SK-N-SH (cell line): ENCODE measurements around the gene RNF40. TPM values are rescaled to one million over a fixed set of nuclear protein-coding genes. Genes with fewer than 3 reads are reported as not detected.

Experiments
- CTCF ChIA-PET: fragments of 300-600, 350-600 bp; formaldehyde crosslinking; extraction: SDS; loops from one replicate; lab custom pipeline; 2021; lab: Yijun Ruan, JAX
- POLR2A ChIA-PET: fragments of 350-600 bp; sonication (Branson Sonifier 250); formaldehyde crosslinking; extraction: SDS; loops from one replicate; lab custom pipeline; 2020; ENCODE audit warnings: antibody characterized with exemption, inconsistent platforms; lab: Yijun Ruan, JAX
- DNase-seq: peaks from one replicate; pipeline ENCODE4 v3.0.0; 2012
- H2AFZ ChIP-seq: fragments of 200-600 bp; sonication (generic); 2 replicates; pipeline ENCODE4 v1.8.1; 2016; ENCODE audit warnings: antibody characterized with exemption, mild to moderate bottlenecking, low read depth
- H3F3A ChIP-seq: fragments of 200-600 bp; sonication (generic); replicated peaks from 2 replicates; pipeline ENCODE3; 2016; ENCODE audit warnings: antibody characterized with exemption, mild to moderate bottlenecking; ENCODE audit not compliant: insufficient read depth
- H3K27ac ChIP-seq, 2 experiments: fragments of 200-500 bp in 1 of 2; fragments of 200-600 bp in 1 of 2; sonication (Bioruptor generic) in 1 of 2; sonication (generic), shearing (Covaris generic) in 1 of 2; 2 replicates each; pipeline versions ENCODE4 v1.5.1 to v1.6.1; 2014 to 2016; ENCODE audit warnings: low read depth in 2 of 2, inconsistent platforms in 1 of 2, low read length in 1 of 2, mild to moderate bottlenecking in 1 of 2, mixed read lengths in 1 of 2
- H3K27me3 ChIP-seq: fragments of 200-600 bp; sonication (generic), shearing (Covaris generic); 2 replicates; pipeline ENCODE4 v1.6.1; 2016; ENCODE audit warnings: mixed run types; ENCODE audit not compliant: insufficient read depth
- H3K36me3 ChIP-seq, 2 experiments: fragments of 200-500 bp in 1 of 2; fragments of 200-600 bp in 1 of 2; sonication (Bioruptor generic) in 1 of 2; sonication (generic) in 1 of 2; replicated peaks in 1 of 2; 2 replicates each; pipeline versions ENCODE3 to v1.5.1; 2014 to 2016; ENCODE audit warnings: low read length in 1 of 2, mild to moderate bottlenecking in 1 of 2; ENCODE audit not compliant: insufficient read depth in 2 of 2, control insufficient read depth in 1 of 2
- H3K4me1 ChIP-seq, 2 experiments: fragments of 200-500 bp in 1 of 2; fragments of 200-600 bp in 1 of 2; sonication (Bioruptor generic) in 1 of 2; sonication (generic), shearing (Covaris generic) in 1 of 2; 2 replicates each; pipeline versions ENCODE4 v1.5.1 to v1.6.1; 2014 to 2016; ENCODE audit warnings: low read depth in 1 of 2, low read length in 1 of 2, mixed run types in 1 of 2; ENCODE audit not compliant: insufficient read depth in 2 of 2, control insufficient read depth in 1 of 2
- H3K4me2 ChIP-seq: fragments of 200-600 bp; sonication (generic), shearing (Covaris generic); 2 replicates; pipeline ENCODE4 v1.6.1; 2017; ENCODE audit warnings: mixed run types
- H3K4me3 ChIP-seq, 2 experiments: fragments of 200-500 bp in 1 of 2; fragments of 200-600 bp in 1 of 2; sonication (Bioruptor generic) in 1 of 2; sonication (generic), shearing (Covaris generic) in 1 of 2; 2 replicates each; pipeline versions ENCODE4 v1.5.1 to v1.8.1; 2014 to 2016; ENCODE audit warnings: low read depth in 2 of 2, inconsistent platforms in 1 of 2, low read length in 1 of 2, mild to moderate bottlenecking in 1 of 2, mixed read lengths in 1 of 2, moderate library complexity in 1 of 2
- H3K79me2 ChIP-seq: fragments of 200-600 bp; sonication (generic); 2 replicates; pipeline ENCODE4 v1.8.1; 2017; ENCODE audit warnings: mild to moderate bottlenecking; ENCODE audit not compliant: insufficient read depth
- H3K9ac ChIP-seq: fragments of 200-600 bp; sonication (generic); 2 replicates; pipeline ENCODE4 v1.6.1; 2017; ENCODE audit warnings: mixed run types
- H3K9me2 ChIP-seq: fragments of 200-600 bp; sonication (generic); 2 replicates; pipeline ENCODE4 v1.6.1; 2017; ENCODE audit warnings: mixed run types
- H3K9me3 ChIP-seq: fragments of 200-600 bp; sonication (generic); 2 replicates; pipeline ENCODE4 v1.6.1; 2017; ENCODE audit warnings: mixed run types, mild to moderate bottlenecking, moderate library complexity
- H4K20me1 ChIP-seq: fragments of 200-600 bp; sonication (generic); 2 replicates; pipeline ENCODE4 v1.6.1; 2017; ENCODE audit warnings: mild to moderate bottlenecking, mixed run types; ENCODE audit not compliant: insufficient read depth
- CHD2 ChIP-seq: fragments of 150-350 bp; IDR thresholded peaks from 2 replicates; pipeline ENCODE4 v1.6.1; 2018; ENCODE audit warnings: low read length; ENCODE audit not compliant: partially characterized antibody
- CTCF ChIP-seq: fragments of 200-600 bp; sonication (generic); IDR thresholded peaks from 2 replicates; pipeline ENCODE4 v1.6.1; 2017; ENCODE audit warnings: antibody characterized with exemption, mild to moderate bottlenecking, moderate library complexity
- ELF1 ChIP-seq: IDR thresholded peaks from 2 replicates; pipeline ENCODE4 v1.4.0; 2012
- EZH2phosphoT487 ChIP-seq: fragments of 200-600 bp; sonication (generic); IDR thresholded peaks from 2 replicates; pipeline ENCODE4 v1.6.1; 2017; ENCODE audit warnings: low read depth, mixed run types, mild to moderate bottlenecking, antibody characterized with exemption, moderate library complexity, borderline replicate concordance
- FOSL2 ChIP-seq: IDR thresholded peaks from 2 replicates; pipeline ENCODE4 v1.4.0; 2012; ENCODE audit warnings: low read depth, mild to moderate bottlenecking, moderate library complexity, borderline replicate concordance
- FOXJ3 ChIP-seq: sonication (generic); formaldehyde crosslinking; IDR thresholded peaks from 2 replicates; pipeline ENCODE4 v1.5.1; 2020; ENCODE audit warnings: mild to moderate bottlenecking, missing genetic modification reagents
- GABPA ChIP-seq: IDR thresholded peaks from 2 replicates; pipeline ENCODE4 v1.4.0; 2012; ENCODE audit warnings: low read depth, mild to moderate bottlenecking
- GATA2 ChIP-seq: sonication (generic); formaldehyde crosslinking; IDR thresholded peaks from 2 replicates; pipeline ENCODE4 v1.5.0; 2020; ENCODE audit warnings: mild to moderate bottlenecking, missing genetic modification reagents
- IRF3 ChIP-seq: fragments of 150-350 bp; IDR thresholded peaks from 2 replicates; pipeline ENCODE4 v1.6.1; 2016; ENCODE audit warnings: mild to moderate bottlenecking, low read depth, low read length
- JUND ChIP-seq: IDR thresholded peaks from 2 replicates; pipeline ENCODE4 v1.4.0; 2012
- NFIC ChIP-seq: IDR thresholded peaks from 2 replicates; pipeline ENCODE4 v1.4.0; 2012; ENCODE audit warnings: borderline replicate concordance
- NRF1 ChIP-seq: IDR thresholded peaks from 2 replicates; pipeline ENCODE4 v1.6.1; 2012; ENCODE audit warnings: low read depth, mild to moderate bottlenecking, low read length
- PBX3 ChIP-seq: IDR thresholded peaks from 2 replicates; pipeline ENCODE4; 2012
- POLR2AphosphoS5 ChIP-seq: IDR thresholded peaks from 2 replicates; pipeline ENCODE4 v1.6.1; 2012; ENCODE audit warnings: low read depth, low read length
- RFX5 ChIP-seq: IDR thresholded peaks from 2 replicates; pipeline ENCODE4 v1.6.1; 2012; ENCODE audit warnings: mild to moderate bottlenecking, improper control_type of control experiment, low read length
- TCF12 ChIP-seq: IDR thresholded peaks from 2 replicates; pipeline ENCODE4 v1.4.0; 2012
- TEAD4 ChIP-seq: IDR thresholded peaks from 2 replicates; pipeline ENCODE4 v1.4.0; 2012; ENCODE audit warnings: mild to moderate bottlenecking, borderline replicate concordance; ENCODE audit not compliant: insufficient read depth
- USF1 ChIP-seq: IDR thresholded peaks from 2 replicates; pipeline ENCODE4 v1.4.0; 2012; ENCODE audit warnings: low read depth, borderline replicate concordance
- USF2 ChIP-seq: fragments of 150-350 bp; IDR thresholded peaks from 2 replicates; pipeline ENCODE4 v1.6.1; 2017; ENCODE audit warnings: antibody characterized with exemption, low read length, low read depth, borderline replicate concordance
- WGBS: methylation state at CpG from one replicate; pipeline ENCODE4 v1.1.6; 2017; ENCODE audit warnings: low lambda C conversion rate; 5-methylcytosine and 5-hydroxymethylcytosine counted together
- polyA plus RNA-seq, 3 experiments: library from polyadenylated mRNA; depleted of rRNA; stranded (reverse); fragments of >200 nt; gene quantifications; 2 replicates each; pipeline ENCODE4 v1.2.3, GENCODE V29; 2012

The RNF40 gene
- polyA plus RNA-seq, 1 of the 3 experiments (the other 2 are of a cell fraction): 49.8 TPM

- H3K27me3 ChIP-seq: no peaks in the 10 kb centered on the region
- no peaks in the 10 kb centered on the region for H3F3A ChIP-seq
- POLR2A ChIA-PET: interaction anchor here (1.6 to 1.8 kb wide), 2 partner anchors 10 to 12 kb away, joined by 4 to 7 read pairs; no protein-coding TSS in a partner anchor
- H3K9me3 ChIP-seq: no peaks in the 10 kb centered on the region
- no peaks in the 10 kb centered on the region for H3K79me2 ChIP-seq
- no peak overlapping the region for H3K9ac ChIP-seq
- H2AFZ ChIP-seq: no peak overlapping the region
- 94% methylated on average over 3 of the region's 7 CpGs for WGBS
- no peak overlapping the region for H3K27ac ChIP-seq
- TF ChIP-seq CTCF: no peak
- TF ChIP-seq NRF1: no peak
- TF ChIP-seq FOXJ3 (CRISPR knock-in tag): no peak
- TF ChIP-seq CHD2: no peak
- no peak for TF ChIP-seq POLR2AphosphoS5
- no peak for TF ChIP-seq ELF1
- TF ChIP-seq RFX5: no peak
- no peak for TF ChIP-seq JUND
- TF ChIP-seq GATA2 (CRISPR knock-in tag): no peak
- TF ChIP-seq USF1: no peak
- TF ChIP-seq PBX3: no peak
- TF ChIP-seq USF2: no peak
- TF ChIP-seq EZH2phosphoT487: no peak
- TF ChIP-seq TCF12: no peak
- no peak for TF ChIP-seq FOSL2
- no peak for TF ChIP-seq IRF3
- no peak for TF ChIP-seq NFIC
- no peak for TF ChIP-seq GABPA
- no peak for TF ChIP-seq TEAD4
- H3K4me1 ChIP-seq: no peaks in the 10 kb centered on the region
- no peak overlapping the region for H3K4me2 ChIP-seq
- no peaks in the 10 kb centered on the region for H3K36me3 ChIP-seq
- no peak overlapping the region for H3K4me3 ChIP-seq
- H3K9me2 ChIP-seq: no peaks in the 10 kb centered on the region
- H4K20me1 ChIP-seq: no peaks in the 10 kb centered on the region
- DNase-seq: no peak
- CTCF ChIA-PET: interaction anchor here (0.7 to 3.7 kb wide), 4 partner anchors 9 to 26 kb away, joined by 3 to 12 read pairs (median 6); no protein-coding TSS in a partner anchor
These were observed 31.5 kb downstream of the RNF40 start for GRCh38 chr16:30793508-30794069.
